Astrocyte (in vitro differentiated cells and primary cell): ENCODE measurements around the gene ZNF692.

Experiments
- EZH2 ChIP-seq: IDR thresholded peaks from 2 replicates; pipeline ENCODE4 v1.6.1; 2012; ENCODE audit warnings: mild to moderate bottlenecking, low read length, inconsistent platforms; ENCODE audit not compliant: insufficient read depth
- TF ChIP-seq, protein P1 (sequence below): IDR thresholded peaks from 2 replicates; pipeline ENCODE4 v1.5.1; 2011; ENCODE audit warnings: low read depth, mild to moderate bottlenecking, inconsistent platforms, low read length, moderate library complexity; ENCODE audit not compliant: insufficient read depth

- no peak for TF ChIP-seq EZH2
- TF ChIP-seq, protein P1, sequence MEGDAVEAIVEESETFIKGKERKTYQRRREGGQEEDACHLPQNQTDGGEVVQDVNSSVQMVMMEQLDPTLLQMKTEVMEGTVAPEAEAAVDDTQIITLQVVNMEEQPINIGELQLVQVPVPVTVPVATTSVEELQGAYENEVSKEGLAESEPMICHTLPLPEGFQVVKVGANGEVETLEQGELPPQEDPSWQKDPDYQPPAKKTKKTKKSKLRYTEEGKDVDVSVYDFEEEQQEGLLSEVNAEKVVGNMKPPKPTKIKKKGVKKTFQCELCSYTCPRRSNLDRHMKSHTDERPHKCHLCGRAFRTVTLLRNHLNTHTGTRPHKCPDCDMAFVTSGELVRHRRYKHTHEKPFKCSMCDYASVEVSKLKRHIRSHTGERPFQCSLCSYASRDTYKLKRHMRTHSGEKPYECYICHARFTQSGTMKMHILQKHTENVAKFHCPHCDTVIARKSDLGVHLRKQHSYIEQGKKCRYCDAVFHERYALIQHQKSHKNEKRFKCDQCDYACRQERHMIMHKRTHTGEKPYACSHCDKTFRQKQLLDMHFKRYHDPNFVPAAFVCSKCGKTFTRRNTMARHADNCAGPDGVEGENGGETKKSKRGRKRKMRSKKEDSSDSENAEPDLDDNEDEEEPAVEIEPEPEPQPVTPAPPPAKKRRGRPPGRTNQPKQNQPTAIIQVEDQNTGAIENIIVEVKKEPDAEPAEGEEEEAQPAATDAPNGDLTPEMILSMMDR, result no peak
Measured at GRCh38 chr1:248816042-248816851, 42.6 kb downstream of the ZNF692 start.
